Naive B cell (primary cell): Measurements from ENCODE around the gene COPZ2. TPM values are rescaled to one million over a fixed set of nuclear protein-coding genes. Genes with fewer than 3 reads are reported as not detected.
"Not testable (repeated sequence)": the region's sequence is repeated elsewhere in the genome, so short reads cannot be mapped to it uniquely, and the experiment has no call there.

Source experiments
- ATAC-seq, 2 donors: fragments of 150-1000 bp; cut with Tn5 transposase; 2 replicates each; pipeline ENCODE4 v1.10.0; 2021; ENCODE audit warnings: low read depth in 2 of 2, mild to moderate bottlenecking in 2 of 2, moderate library complexity in 2 of 2
- DNase-seq: peaks from one replicate; pipeline ENCODE4 v3.0.0; 2022
- H3K27ac Mint-ChIP-seq, 6 donors: one replicate each; pipeline ENCODE4 v1.8.0; 2020 to 2022; ENCODE audit warnings: mild to moderate bottlenecking in 6 of 6, mixed read lengths in 6 of 6, moderate library complexity in 5 of 6, inconsistent platforms in 2 of 6
- H3K27me3 Mint-ChIP-seq, 3 donors: one replicate each; pipeline ENCODE4 v1.8.0; 2021 to 2022; ENCODE audit warnings: mixed read lengths in 3 of 3, mild to moderate bottlenecking in 1 of 3
- H3K36me3 Mint-ChIP-seq, 2 donors: one replicate each; pipeline ENCODE4 v1.8.0; 2020 to 2022; ENCODE audit warnings: mixed read lengths in 2 of 2, inconsistent platforms in 1 of 2, mild to moderate bottlenecking in 1 of 2
- H3K4me1 Mint-ChIP-seq, 3 donors: one replicate each; pipeline ENCODE4 v1.8.0; 2020 to 2022; ENCODE audit warnings: mixed read lengths in 3 of 3, inconsistent platforms in 1 of 3, mild to moderate bottlenecking in 1 of 3, moderate library complexity in 1 of 3
- H3K4me3 Mint-ChIP-seq, 8 donors: one replicate each; pipeline ENCODE4 v1.8.0; 2020 to 2022; ENCODE audit warnings: mild to moderate bottlenecking in 8 of 8, mixed read lengths in 8 of 8, moderate library complexity in 8 of 8, inconsistent platforms in 2 of 8
- H3K9me3 Mint-ChIP-seq, 7 donors: one replicate each; pipeline ENCODE4 v1.8.0; 2020 to 2022; ENCODE audit warnings: mixed read lengths in 7 of 7, mild to moderate bottlenecking in 5 of 7, inconsistent platforms in 2 of 7, moderate library complexity in 1 of 7
- polyA plus RNA-seq, 6 donors: library from polyadenylated mRNA; unstranded; fragments of 300-500 nt; fragmentation: Illumina TruSeq; gene quantifications; one replicate each; pipeline ENCODE4 v1.2.3, GENCODE V29; 2021; ENCODE audit warnings: low read depth in 6 of 6

The COPZ2 gene, protein sequence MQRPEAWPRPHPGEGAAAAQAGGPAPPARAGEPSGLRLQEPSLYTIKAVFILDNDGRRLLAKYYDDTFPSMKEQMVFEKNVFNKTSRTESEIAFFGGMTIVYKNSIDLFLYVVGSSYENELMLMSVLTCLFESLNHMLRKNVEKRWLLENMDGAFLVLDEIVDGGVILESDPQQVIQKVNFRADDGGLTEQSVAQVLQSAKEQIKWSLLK
- polyA plus RNA-seq: 1 to 10 TPM in 4 of 6 donors, under 1 TPM in 1, not detected in 1; 0.81 to 2.5 (median 1.6) TPM

DNA sequence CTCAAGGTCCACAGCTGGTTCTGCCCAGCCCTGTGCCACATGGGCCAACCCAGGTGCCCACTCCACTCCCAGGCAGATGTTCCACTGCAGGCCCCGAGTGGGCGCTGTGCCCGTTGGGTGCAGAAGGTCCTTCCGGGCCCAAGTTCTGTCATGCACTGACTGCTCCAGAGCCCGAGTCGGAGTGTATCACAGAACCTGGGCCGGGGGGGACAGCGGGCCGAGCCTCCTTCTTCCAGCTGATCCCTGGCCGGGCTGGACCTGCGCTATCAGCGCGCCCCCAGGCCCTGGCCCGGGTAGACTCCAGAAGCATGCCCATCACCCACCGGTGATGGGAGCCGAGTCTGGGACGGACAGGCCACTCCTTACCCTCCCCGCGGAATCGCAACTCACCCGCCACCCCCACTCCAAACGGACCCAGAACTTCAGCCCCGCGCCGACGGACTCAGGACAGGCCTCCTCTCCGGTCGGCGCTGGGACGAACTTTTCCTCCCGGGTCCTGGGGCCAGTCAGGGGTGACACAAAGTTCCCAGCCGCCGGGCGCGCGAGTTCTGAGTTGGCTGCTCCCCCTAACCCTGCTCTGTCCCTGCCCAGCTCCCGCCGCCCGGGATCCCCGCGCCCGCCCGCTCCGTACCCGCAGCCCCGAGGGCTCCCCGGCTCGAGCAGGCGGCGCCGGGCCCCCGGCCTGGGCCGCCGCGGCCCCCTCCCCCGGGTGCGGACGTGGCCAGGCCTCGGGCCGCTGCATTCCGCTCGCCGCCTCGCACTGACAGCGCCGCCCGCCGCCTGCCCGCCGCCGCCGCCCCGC is at the start of gene COPZ2:
Gene COPZ2, minus strand, starts transcription at position 762 of the 802 bp plus-strand sequence. Its CDS starts 20 bp downstream, at position 742.
- no peaks in the 10 kb centered on the region for H3K9me3 Mint-ChIP-seq
- peaks cover 21 to 29% (median 29%) of the 10 kb centered on the region in 3 donors for H3K27me3 Mint-ChIP-seq
- H3K4me3 Mint-ChIP-seq: peak within 1 kb of the TSS; percentile 89 to 95 (median 91)
- H3K36me3 Mint-ChIP-seq: no peaks in the 10 kb centered on the region
- DNase-seq: peak; percentile 61
- peaks cover 13 to 15% (median 13%) of the 10 kb centered on the region in 3 donors for H3K4me1 Mint-ChIP-seq
- peak; percentile 95 to 97 for ATAC-seq
- peak within 1 kb of the TSS in 4 of 6 donors; percentile 70 to 89 (median 78) for H3K27ac Mint-ChIP-seq

DNA sequence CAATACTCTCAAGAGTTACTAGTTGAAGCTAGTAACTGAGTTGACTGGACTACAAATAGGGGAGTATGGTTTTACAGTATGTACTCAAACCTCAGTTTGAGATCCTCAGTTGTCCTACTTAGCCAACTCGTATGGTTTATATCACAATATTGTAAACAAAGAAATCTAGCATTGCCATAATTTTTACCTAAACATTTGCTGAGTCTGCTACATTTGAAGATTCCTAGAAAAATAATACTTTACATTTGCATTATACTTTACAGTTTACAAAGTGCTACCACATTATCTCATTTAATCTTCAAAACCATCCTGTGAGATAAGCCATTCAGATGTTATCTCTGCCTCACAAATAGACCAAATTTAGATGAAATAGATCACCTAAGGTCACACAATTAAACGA is 47.3 kb upstream of the COPZ2 start:
- Mint-ChIP-seq H3K4me3 (no peak overlapping the region), H3K27me3 (no peaks in the 10 kb centered on the region), H3K4me1 (peaks cover 0 to 11% (median 3%) of the 10 kb centered on the region in 3 donors), H3K27ac (no peak overlapping the region), H3K9me3 (no peaks in the 10 kb centered on the region), H3K36me3 (no peaks in the 10 kb centered on the region)
- DNase-seq (no peak), ATAC-seq (no peak)

DNA sequence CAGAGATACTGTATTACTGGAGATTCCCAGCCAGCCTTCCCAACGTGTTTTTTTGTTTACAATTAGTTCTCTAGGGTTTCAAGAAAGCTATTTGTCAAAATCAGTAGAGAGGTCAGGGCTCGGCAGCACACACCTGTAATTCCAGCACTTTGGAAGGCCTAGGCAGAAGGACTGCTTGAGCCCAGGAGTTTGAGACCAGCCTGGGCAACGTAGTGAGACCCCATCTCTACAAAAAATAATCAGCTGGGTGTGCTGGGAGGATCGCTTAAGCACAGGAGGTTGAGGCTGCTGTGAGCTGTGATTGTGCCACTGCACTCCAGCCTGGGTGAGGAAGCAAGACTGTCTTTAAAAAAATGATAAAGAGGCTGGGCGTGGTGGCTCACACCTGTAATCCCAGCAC is 44.3 kb upstream of the COPZ2 start:
- no peaks in the 10 kb centered on the region for H3K27me3 Mint-ChIP-seq
- H3K9me3 Mint-ChIP-seq: no peaks in the 10 kb centered on the region
- H3K36me3 Mint-ChIP-seq: no peaks in the 10 kb centered on the region
- peaks cover 0 to 9% (median 0%) of the 10 kb centered on the region in 3 donors for H3K4me1 Mint-ChIP-seq
- peak overlapping the region in 1 of 6 donors; percentile 70 for H3K27ac Mint-ChIP-seq
- ATAC-seq: no peak
- DNase-seq: no peak
- no peak overlapping the region for H3K4me3 Mint-ChIP-seq

DNA sequence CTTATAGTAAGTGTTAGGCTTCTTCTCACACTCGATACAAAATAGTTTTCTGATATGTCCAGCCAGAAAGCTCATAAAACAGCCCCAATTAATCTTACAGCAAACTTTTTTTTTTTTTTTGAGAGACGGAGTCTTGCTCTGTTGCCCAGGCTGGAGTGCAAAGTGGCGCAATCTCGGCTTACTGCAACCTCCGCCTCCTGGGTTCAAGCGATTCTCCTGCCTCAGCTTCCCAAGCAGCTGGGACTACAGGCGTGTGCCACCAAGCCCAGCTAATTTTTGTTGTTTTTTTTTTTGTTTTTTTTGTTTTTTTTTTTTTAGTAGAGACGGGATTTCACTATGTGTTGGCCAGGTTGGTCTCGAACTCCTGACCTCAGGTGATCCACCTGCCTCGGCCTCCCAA is 39.6 kb upstream of the COPZ2 start:
- not testable (repeated sequence) for H3K36me3 Mint-ChIP-seq, DNase-seq, H3K4me1 Mint-ChIP-seq, ATAC-seq, H3K9me3 Mint-ChIP-seq, H3K4me3 Mint-ChIP-seq, H3K27me3 Mint-ChIP-seq, H3K27ac Mint-ChIP-seq

DNA sequence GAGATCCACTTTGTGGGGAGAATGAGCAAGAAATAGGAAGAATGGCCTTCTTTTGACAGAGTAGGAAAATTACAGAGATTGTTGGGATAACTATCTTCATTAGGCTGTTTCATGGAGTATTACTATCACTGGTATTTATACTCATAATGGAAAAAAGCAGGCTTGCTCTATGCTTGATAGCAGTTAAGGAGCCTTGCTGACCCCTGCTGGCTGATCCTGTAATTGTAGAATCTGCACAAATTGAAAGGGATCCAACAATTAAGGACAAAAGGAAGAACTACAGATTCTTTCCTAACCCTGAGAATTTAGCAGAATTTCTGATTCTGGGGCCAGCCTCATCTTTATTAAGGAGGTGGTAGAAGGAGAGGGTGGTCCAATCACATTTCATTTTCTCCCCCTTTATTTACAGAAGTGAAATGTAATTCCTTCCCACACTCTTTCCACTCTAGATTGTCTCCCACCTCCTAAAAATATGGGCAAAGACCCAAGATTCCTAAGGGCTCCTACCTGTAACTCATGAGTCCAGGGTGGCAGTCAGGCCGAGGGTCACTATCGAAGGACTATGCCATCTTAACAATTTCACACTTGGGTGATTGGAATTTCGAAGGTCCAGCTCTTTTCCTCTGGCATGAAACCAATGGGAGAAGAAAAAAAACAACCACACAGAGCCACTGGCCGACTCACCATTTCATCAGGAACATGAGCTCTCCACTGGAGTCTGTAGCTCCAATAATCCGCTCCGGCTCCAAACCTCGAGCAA is 36.9 kb upstream of the COPZ2 start:
- H3K9me3 Mint-ChIP-seq: no peaks in the 10 kb centered on the region
- ATAC-seq (peak; percentile 61 to 73), DNase-seq (peak; percentile 63)
- H3K36me3 Mint-ChIP-seq: peaks cover 0 to 7% of the 10 kb centered on the region in 2 donors
- no peaks in the 10 kb centered on the region for H3K27me3 Mint-ChIP-seq
- peak overlapping the region in 1 of 6 donors; percentile 32 for H3K27ac Mint-ChIP-seq
- H3K4me1 Mint-ChIP-seq: no peaks in the 10 kb centered on the region
- H3K4me3 Mint-ChIP-seq: no peak overlapping the region

DNA sequence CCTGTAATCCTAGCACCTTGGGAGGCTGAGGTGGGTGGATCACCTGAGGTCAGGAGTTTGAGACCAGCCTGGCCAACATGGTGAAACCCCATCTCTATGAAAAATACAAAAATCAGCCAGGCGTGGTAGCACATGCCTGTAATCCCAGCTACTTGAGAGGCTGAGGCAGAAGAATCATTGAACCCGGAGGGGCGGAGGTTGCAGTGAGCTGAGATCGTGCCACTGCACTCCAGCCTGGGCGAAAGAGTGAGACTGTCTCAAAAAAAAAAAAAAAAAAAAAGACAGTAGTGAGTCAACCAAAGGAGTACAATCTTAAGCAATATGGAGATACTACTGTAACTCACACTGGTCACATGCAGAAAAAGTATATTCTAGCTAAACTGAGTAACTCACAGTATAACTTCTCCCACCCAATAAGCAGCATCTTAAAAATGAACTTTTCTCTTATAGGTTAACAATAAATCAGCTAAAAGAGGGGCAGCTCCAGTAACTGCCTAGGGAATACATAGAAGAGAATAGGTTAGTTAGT is 36.0 kb upstream of the COPZ2 start:
- not testable (repeated sequence) for ATAC-seq, H3K4me1 Mint-ChIP-seq

DNA sequence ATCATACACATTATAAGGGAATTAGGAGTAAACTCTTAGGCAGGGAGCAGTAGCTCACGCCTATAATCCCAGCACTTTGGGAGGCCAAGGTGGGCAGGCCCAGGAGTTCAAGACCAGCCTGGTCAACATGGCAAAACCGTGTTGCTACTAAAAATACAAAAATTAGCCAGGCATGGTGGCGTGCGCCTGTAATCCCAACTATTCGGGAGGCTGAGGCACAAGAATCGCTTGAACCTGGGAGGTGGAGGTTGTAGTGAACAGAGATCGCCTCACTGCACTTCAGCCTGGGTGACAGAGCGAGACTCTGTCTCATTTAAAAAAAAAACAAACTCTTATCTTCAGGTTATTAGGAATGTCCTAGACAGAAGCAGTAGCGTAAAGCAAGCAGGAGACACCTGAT is 35.2 kb upstream of the COPZ2 start:
- not testable (repeated sequence) for H3K27ac Mint-ChIP-seq, H3K27me3 Mint-ChIP-seq, ATAC-seq, H3K36me3 Mint-ChIP-seq, H3K4me1 Mint-ChIP-seq, H3K4me3 Mint-ChIP-seq, DNase-seq, H3K9me3 Mint-ChIP-seq

More for the DNA sequence above, 36.0 kb upstream of the COPZ2 start:
- DNase-seq, H3K27me3 Mint-ChIP-seq, H3K27ac Mint-ChIP-seq, H3K36me3 Mint-ChIP-seq, H3K4me3 Mint-ChIP-seq, H3K9me3 Mint-ChIP-seq: not testable (repeated sequence)

DNA sequence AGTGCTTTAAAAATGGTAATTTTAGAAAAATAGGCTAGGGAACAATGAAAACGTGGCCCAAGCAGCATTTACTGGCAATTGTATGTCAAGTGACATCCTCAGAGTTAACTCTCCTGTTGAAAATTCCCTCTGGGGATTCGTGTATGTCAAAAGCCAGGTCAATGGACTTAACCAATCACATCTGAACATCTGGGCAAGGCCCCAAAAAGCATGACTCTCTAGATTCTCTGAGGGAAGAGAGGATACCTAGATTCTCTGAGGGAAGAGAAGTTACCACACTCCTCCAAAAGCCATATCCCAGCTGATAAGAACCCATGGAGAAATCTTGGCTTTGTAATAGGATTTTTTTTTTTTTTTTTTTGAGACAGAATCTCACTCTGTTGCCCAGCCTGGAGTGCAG is 34.1 kb upstream of the COPZ2 start:
- H3K4me1 Mint-ChIP-seq: no peaks in the 10 kb centered on the region
- no peaks in the 10 kb centered on the region for H3K27me3 Mint-ChIP-seq
- H3K36me3 Mint-ChIP-seq: peaks cover 0 to 8% of the 10 kb centered on the region in 2 donors
- H3K27ac Mint-ChIP-seq: no peak overlapping the region
- DNase-seq (no peak), ATAC-seq (no peak)
- H3K9me3 Mint-ChIP-seq: no peaks in the 10 kb centered on the region
- no peak overlapping the region for H3K4me3 Mint-ChIP-seq

DNA sequence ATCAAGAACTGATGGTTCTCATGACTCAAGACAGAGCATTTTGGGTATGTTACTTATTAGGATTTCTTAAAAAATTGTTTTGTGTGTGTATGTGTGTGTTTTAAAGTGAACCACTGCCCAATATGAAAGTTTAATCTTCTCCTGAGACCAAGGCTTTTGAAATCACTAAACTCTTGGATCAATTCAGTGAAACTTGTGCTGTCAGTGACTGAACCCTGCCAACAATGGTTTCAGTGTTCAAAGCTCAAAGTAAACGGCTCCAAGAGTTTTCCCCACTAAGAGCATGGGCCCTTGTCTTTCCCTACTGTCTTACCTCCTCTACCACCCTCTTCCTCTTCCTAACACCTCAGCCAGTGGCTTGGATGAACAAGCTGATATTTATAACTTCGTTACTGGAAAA is 32.6 kb upstream of the COPZ2 start:
- no peaks in the 10 kb centered on the region for H3K4me1 Mint-ChIP-seq
- H3K27me3 Mint-ChIP-seq: no peaks in the 10 kb centered on the region
- ATAC-seq (no peak), DNase-seq (no peak)
- peak overlapping the region in 2 of 6 donors; percentile 8 to 73 for H3K27ac Mint-ChIP-seq
- peaks cover 0 to 4% of the 10 kb centered on the region in 2 donors for H3K36me3 Mint-ChIP-seq
- no peaks in the 10 kb centered on the region for H3K9me3 Mint-ChIP-seq
- no peak overlapping the region for H3K4me3 Mint-ChIP-seq

DNA sequence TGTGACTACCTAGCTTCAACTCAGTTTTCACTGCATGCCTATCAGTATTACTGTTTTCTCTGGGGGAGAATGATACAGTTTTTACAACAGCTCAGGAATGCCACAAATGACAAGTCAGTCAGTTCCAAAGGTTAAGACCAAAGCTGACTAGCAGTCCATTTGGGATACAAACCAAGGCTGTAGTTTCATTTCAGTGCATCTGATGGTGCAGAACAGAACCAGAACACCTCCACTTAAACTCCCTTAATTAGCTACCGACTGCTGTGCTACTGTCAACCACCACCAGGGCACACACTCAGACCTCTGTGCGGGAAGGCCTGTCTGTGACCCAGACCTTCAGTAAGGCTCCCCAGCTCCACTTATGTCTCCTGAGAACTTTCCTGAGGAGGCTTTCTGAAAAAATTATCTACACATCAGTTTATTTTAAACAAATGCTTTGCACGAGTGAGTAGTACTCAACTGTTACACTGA is 30.9 kb upstream of the COPZ2 start:
- peaks cover 0 to 4% of the 10 kb centered on the region in 2 donors for H3K36me3 Mint-ChIP-seq
- peak; percentile 40 to 58 for ATAC-seq
- no peak overlapping the region for H3K4me3 Mint-ChIP-seq
- peak overlapping the region in 1 of 6 donors; percentile 67 for H3K27ac Mint-ChIP-seq
- no peaks in the 10 kb centered on the region for H3K27me3 Mint-ChIP-seq
- no peak for DNase-seq
- H3K9me3 Mint-ChIP-seq: no peaks in the 10 kb centered on the region
- no peaks in the 10 kb centered on the region for H3K4me1 Mint-ChIP-seq

DNA sequence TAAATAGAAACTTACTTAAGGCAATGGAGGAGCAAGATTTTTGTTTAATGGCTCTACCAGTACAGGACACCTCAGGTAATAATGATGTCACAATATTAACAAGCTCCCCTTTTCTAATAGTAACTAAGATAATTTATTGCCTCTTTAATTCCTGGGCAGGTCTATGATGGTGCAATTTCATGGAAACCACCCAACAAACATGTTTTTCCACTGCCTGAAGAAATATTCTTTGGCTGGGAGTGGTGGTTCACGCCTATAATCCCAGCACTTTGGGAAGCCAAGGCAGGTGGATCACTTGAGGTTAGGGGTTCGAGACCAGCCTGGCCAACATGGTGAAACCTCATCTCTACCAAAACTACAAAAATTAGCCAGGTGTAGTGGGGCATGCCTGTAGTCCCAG is 30.2 kb upstream of the COPZ2 start:
- H3K4me3 Mint-ChIP-seq, DNase-seq, H3K9me3 Mint-ChIP-seq, H3K27ac Mint-ChIP-seq, H3K36me3 Mint-ChIP-seq, H3K27me3 Mint-ChIP-seq, H3K4me1 Mint-ChIP-seq, ATAC-seq: not testable (repeated sequence)

DNA sequence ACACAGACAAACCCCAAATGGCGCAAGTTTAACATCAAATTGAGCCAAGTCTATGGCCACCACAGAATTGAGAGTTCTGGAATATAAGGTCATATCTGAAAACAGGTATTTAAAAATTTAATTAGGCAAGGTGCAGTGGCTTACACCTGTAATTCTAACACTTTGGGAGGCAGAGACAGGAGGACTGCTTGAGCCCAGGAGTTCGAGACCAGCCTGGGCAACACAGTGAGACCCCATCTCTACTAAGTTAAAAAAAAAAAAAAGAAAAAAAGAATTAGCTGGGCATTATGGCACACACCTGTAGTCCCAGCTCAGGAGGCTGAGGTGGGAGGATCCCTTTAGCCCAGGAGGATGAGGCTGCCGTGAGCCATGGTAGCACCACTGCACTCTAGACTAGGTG is 29.6 kb upstream of the COPZ2 start:
- H3K9me3 Mint-ChIP-seq: no peaks in the 10 kb centered on the region
- DNase-seq (no peak), ATAC-seq (no peak)
- H3K27ac Mint-ChIP-seq: no peak overlapping the region
- peaks cover 0 to 4% of the 10 kb centered on the region in 2 donors for H3K36me3 Mint-ChIP-seq
- H3K27me3 Mint-ChIP-seq: no peaks in the 10 kb centered on the region
- no peak overlapping the region for H3K4me3 Mint-ChIP-seq
- no peaks in the 10 kb centered on the region for H3K4me1 Mint-ChIP-seq

DNA sequence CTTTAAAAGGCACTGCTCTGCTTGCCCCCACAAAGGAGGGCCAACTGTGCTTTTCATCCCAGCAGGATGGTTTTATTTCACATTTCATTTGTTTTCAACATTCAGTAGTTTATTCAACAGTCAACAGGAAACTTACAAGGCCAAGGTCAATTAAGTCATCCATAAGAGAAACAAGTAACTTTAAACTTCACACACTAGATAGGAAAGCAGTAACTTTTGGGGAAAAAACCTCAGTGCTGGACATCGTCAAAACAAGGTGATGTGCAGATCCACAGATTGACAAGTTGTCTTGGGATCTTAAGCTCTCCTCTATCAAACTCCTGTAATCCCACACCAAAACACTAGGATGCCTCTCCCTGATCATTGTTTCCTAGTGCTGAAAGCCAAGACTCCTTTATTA is 29.1 kb upstream of the COPZ2 start:
- Mint-ChIP-seq H3K27ac (peak overlapping the region in 1 of 6 donors; percentile 45), H3K9me3 (no peaks in the 10 kb centered on the region), H3K4me3 (no peak overlapping the region), H3K36me3 (peaks cover 0 to 4% of the 10 kb centered on the region in 2 donors), H3K4me1 (no peaks in the 10 kb centered on the region), H3K27me3 (no peaks in the 10 kb centered on the region)
- no peak for DNase-seq
- ATAC-seq: no peak
